HS-5 (cell line): ENCODE data around the gene GNB5.
"Not testable (repeated sequence)": the region's sequence is repeated elsewhere in the genome, so short reads cannot be mapped to it uniquely, and the experiment has no call there.

Source experiments
- DNase-seq: peaks from one replicate; pipeline ENCODE4 v3.0.0-alpha.2; 2012; ENCODE audit warnings: low read depth

The GNB5 gene

DNA sequence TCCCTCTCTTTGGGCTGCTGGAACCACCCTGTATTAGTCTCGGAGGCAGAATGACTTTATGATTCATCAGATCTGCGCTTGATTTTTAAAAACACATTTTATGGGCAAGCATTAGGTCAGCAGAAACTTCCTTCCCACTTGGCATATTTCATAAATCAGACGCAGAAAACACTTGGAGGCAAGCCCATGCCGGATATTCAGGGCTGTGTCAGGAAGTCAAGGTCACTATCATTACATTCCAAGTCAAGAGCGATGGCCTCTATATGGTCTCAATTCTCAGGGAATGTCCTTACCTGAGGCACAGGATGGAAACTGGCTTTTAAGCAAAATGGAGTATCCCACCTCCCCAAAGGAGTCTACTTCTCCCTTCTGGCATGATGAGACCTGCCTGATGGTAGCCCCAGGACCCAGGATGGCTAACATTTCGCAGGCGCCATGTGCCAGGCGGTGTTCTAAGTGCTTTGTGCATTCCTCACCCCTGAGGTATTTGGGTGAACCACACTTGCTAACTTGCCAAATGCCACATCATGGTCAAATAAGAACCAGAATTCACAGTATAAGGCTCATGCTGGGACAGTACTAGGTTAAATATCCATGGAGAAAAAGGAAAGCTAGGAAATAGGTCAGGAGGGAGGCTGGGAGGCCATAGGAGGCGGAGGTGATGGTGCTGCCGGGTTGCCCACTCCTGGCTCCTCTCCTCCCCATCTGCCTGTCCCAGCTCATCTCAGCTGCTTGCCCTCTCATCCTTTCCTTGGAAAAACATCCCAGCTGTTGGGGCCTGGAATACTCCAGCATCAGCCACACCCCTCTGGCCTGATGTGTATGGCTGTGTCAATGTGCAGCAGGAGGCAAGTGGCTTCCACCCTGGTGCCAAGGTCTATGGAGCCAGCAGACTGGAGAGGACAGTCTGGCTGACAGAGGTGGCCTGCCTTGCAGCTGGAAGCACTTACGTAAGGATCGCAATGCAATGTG, 97.4 kb downstream of the GNB5 start:
- DNase-seq = peak; percentile 99

DNA sequence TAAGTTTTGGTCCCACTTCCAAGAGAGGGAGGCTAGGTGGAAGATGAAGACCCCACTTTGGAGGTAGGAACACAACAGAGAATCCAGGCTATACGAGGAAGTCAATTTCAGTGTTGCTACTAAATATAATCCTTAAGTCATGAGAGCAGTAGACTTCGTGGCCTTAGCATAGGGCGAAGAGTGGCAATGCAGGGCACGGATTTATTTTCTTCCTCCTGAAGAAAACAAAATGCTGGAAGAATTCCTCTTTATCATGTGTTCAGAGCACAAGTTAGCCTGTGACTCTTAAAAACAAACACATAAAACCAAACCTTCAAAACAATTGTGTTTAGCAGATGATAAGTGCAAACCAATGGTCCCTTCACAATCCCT, 98.0 kb downstream of the GNB5 start:
- DNase-seq = no peak

- no peak for DNase-seq
Observed at GRCh38 chr15:52090193-52090592, 101.0 kb downstream of the GNB5 start.

DNA sequence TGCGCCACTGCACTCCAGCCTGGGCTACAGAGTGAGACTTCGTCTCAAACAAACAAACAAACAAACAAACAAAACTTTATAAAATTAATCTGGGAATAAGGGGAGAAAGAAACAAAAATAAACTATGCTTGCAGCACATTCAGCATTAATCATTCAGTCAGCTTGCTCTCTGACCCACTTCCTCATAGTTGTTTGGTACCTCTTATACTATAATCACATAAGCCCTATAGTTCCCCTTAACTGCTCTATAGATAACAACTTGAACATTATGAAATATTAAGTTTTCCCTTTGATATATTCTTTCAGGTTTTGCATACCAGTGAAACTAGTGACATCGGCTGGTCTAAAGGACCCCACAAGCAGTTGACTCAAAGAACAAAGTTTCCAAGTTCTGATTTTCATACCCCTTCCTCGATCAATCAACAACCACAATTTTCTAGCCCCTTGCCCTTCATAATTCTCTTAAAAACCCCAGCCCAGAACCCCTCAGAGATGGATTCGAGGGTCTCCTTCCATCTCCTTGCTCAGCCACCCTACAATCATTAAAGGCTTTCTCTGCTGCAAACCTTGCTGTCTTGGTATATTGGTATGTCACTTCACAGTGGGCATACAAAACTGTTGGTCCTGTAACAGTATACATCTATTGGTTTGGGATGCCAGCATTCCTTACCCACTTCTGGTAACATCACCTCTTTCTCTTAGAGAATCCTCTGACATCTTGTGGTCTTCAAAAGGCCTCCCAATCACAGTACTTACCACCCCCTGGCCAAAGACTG, 105.0 kb downstream of the GNB5 start:
- no peak for DNase-seq

GRCh38 chr15:52085299-52085698, 105.9 kb downstream of the GNB5 start:
- DNase-seq = no peak

- no peak for DNase-seq
Observed at GRCh38 chr15:52083603-52084002, 107.6 kb downstream of the GNB5 start.

GRCh38 chr15:52083037-52083359, 108.2 kb downstream of the GNB5 start:
- not testable (repeated sequence) for DNase-seq

GRCh38 chr15:52082197-52083036, 108.8 kb downstream of the GNB5 start:
- DNase-seq = no peak

DNA sequence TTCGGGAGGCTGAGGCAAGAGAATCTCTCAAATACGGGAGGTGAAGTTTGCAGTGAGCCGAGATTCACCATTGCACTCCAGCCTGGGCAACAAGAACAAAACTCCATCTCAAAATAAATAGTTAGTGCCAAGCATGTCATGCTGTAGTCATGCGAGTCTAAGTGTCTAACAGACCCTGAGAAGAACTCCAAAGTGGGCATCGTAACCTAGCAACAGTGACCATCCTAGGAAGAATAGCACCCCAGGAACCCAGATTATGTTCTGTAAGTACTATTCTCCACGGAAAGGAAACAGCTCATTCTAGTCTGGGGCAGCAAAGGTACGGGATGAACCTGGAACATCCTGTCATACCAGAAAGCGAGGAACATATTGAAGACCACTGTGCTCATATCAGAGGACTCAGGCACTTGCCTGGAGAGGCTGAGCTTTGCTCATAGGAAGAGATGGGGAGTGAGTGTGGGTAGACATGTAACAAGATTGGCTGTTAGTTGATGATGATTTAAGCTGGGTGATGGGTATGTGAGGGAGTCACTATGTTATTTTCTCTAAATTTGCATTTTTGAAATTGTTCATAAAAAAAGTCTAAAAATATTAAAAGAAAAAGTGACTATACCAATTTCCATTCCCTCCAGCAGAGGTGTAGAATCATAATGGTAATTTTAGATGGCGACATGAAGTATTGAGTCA, 110.3 kb downstream of the GNB5 start:
- no peak for DNase-seq

DNA sequence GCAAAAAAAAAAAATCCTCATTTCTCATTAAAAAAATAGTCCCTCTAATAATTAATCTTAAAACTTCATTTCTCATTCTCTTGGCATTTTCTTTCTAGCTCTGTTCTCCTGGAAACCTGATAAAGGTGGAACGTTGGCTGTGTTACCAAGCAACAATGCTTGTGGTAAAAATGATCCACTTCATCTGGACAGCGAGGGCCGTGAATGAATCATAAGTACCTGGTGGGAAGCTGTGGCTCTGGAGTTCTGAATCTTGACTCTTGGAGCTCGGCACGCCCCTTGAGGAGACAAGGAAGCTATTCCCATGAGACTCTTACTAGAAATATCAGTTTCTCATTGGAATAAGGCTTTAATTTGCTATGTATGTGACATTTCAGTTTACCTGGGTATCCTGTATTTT, 111.2 kb downstream of the GNB5 start:
- DNase-seq = no peak

DNA sequence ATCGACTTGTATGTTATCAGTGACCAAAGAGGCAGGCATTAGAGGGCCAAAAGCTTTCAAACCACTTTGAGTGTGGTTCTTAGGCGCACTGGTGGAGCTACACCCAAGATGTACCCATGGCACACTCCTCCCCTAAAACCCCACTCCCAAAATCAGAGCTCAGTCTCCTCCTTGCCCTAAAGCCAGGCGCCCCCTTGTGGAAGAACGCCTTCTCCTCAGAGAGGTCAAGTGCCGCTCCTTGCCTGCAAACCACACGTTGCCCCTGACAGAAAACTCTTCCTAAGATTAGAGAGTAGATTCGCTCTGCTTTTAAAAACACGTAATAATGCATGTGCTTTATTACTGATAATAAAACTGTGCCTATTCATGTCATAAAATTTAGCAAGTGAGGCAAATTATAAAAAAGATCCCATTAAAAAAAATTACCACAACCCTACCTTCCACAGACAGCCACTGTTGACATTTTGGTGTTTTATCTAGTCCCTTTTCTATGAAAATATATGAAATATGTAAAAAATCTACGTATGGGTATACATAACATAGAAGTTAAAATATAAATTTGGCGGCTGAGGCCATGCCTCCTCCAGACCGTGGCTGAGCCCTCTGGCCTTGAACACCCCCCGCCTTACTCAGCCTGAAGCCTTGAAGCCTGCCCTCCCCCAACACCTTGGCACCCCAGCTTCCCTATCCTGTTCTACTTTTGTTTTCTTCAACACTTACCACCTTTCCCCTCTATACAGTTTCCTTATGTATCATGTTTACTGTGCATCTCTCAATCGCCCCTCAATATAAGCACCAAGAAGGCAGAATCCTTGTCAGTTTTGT, 112.1 kb downstream of the GNB5 start:
- DNase-seq = no peak

- no peak for DNase-seq
Observed at GRCh38 chr15:52078197-52078875, 112.9 kb downstream of the GNB5 start.

DNA sequence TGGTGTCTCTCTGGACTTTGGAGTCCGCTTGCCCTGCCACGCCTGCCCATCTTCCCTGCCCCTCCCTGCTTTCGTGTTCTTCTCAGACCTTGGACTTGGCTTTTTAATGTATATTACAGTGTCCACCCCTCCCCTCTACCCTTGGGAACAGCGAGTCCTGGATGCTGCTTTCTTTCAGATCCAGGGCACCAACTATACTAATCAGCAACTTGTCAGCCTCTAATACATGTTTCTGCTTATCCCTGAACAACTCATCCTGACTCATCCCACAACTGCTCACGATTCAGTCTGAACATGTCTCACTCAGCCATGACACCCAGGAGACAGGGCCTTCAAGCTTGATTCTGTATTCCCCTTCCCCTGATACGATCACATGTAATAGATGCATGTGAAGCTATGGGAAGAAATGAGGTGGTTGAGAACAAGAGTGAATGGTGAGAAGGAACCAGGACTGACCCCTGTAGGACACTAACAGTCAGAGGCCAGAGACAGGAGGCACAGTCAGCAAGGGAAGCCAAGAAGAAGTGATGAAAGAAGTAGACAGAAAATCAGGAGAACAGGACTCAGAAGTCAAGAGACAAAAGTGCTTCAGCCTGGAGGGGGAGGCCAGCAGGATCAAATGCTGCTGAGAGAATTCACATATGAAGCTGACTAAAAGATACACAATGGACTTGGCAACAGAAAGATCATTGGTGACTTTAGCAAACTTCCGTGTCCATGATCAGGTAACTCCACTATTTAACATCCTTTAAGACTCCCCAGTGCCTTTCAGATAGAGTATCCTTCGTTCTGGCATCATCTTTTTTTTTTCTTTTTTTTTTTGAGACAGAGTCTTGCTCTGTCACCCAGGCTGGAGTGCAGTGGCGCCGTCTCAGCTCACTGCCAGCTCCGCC, 114.1 kb downstream of the GNB5 start:
- DNase-seq = peak; percentile 86

- DNase-seq = no peak
Observed at GRCh38 chr15:52071570-52071969, 119.6 kb downstream of the GNB5 start.

DNA sequence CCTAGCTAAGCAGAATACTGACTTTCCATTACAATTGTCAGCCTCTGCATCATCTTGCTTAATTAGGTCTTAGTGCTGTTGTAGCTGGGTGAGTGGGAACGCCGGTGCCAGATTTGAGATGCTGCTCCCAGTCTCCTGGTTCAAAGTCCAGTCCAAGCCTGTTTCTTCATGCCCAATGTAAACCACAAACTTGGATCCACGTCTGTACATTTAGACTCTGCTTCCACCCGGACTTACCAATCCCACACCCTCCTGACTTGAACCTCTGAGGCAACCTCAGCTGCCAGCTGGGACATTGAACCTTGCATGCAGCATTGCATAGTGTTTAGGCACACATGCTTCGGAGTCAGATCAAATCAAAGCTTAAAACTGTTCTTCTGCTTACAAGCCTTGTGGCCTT, 121.6 kb downstream of the GNB5 start:
- no peak for DNase-seq

- DNase-seq = no peak
Observed at GRCh38 chr15:52068004-52068615, 123.1 kb downstream of the GNB5 start.

DNA sequence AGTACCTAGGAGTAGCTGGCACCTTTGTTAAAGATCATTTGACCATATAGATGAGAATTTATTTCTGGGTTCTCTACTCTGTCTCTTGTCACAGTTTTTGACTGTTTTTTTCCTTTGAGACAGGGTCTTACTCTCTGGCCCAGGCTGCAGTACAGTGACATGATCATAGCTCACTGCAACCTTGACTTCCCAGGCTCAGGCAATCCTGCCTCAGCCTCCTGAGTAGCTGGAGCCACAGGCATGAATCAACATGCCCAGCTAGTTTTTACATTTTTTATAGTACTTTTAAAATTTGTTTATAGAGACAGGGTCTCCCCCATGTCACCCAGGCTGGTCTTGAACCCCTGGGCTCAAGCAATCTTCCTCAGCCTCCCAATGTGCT, 123.7 kb downstream of the GNB5 start:
- DNase-seq = no peak

DNA sequence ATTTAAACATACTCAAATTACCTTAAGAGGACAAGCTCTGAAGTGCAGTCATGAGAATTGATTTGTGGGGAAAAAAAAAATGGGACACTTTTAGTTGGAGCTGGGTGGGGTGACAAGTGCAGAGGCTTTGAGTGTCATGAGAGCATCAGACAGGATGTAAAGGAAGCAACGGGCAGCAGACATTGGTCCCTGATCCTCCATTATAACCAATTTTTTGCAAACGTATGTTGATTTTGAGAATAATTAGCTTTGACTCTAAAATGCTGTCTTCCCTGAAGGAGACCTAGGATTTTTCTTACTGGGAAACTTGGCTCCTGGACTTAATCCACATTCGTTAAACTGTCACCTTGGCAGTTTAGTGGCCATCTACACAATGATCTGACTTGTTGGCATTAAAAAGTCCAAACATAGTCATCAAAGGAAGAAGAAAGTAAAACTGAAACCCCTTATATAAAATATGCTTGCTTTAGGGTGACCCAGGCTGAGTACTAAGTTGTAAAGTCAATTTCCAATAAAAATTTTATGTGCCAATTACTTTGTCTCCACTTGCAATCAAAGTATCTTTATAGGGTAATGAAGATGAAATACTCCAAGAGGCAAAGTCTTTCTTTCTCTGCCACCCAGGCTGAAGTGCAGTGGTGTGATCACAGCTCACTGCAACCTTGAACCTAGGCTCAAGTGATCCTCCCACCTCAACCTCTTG, 124.2 kb downstream of the GNB5 start:
- no peak for DNase-seq
